Activated CD8-positive, alpha-beta memory T cell treated with anti-CD3 and anti-CD28 coated beads for 4 hours (primary cell): Measurements from ENCODE around the gene TLN1.

Source experiments
- DNase-seq, 2 donors: peaks; one replicate each; pipeline ENCODE4 v3.0.0-alpha.2; 2020; ENCODE audit warnings: low read depth in 2 of 2

TLN1 gene

DNA sequence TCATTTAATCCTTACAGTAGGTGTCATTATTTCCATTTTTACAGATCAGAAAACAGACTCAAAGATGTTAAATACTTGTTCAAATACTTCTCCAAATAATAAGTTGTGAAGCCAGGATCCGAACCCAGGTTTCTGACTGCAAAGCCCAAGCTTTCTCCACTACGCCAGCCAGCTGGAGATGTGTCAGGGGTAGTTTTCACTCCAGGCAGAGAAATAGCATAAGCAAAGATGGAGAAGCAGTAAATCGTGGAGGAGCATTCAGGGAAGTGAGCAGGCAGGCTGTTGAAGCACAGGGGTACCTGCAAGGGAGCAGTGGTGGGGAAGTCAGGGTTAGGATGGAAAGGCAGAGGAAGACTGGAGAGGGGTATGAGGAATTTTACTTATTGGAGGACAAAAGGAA, 2.9 kb downstream of the TLN1 start:
- no peak for DNase-seq

DNA sequence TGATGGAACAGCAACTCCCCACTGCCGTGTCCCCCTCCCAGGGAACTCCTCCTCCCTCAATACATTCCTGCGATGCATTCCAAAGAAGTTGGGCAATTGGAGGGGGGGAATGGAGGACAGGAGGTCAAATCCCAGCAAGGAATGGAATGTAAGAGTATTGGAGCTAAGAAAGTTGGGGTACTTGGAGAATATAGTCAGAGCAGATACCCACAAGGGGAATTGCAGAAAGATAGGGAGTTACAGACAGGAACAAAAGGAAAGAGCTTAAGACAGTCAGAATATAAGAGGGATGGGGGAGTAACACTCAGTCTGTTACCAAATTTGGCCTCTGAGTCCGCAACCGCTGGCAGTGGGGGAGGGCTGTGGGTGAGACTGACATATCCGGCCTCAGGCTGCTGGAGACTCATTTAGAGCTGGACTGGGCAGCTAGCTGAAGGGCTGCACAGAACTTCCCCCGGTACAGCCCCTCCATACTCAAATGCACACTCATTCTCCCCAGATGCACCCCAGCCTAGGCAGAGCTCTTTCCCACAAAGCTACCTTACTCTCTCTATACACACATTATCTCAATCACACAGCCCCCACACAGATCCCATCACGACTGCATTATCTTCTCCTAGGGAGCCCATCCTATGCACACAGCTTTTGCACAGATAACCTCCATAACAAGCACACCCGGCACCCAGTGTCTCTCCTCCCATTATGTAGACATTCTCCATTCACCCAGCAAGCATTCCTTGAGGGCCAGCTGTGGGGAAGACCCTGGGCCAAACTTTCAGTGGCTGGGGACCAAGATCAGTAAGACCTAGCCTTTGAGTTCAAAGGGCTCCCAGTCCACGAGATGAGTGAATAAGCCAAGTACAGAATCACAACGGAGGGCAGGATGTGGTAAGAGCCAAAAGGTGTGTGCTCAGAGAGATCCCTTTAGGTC, 3.7 kb downstream of the TLN1 start:
- no peak for DNase-seq

GRCh38 chr9:35727676-35728040, 4.3 kb downstream of the TLN1 start:
- no peak for DNase-seq

- no peak for DNase-seq
Measured at GRCh38 chr9:35726931-35727330, 5.1 kb downstream of the TLN1 start.

DNA sequence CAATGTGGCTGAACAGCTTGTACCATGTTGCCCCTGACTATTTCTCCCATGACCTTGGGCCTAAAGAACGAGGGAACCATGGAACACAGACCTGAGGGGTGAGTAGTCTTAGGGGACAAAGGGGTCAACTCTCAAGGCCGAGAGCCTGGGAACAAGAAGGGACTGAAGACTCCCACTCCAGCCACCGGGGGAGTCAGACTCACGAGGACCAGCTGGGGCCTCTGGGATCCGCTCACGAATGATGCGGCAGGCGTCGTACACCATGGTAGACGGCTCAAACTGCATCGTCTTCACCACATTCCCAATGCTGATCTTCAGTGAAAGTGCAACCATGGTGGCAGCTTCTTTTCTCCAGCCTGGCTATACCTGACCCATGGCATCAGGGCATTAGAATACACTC, 6.6 kb downstream of the TLN1 start:
- DNase-seq: no peak

DNA sequence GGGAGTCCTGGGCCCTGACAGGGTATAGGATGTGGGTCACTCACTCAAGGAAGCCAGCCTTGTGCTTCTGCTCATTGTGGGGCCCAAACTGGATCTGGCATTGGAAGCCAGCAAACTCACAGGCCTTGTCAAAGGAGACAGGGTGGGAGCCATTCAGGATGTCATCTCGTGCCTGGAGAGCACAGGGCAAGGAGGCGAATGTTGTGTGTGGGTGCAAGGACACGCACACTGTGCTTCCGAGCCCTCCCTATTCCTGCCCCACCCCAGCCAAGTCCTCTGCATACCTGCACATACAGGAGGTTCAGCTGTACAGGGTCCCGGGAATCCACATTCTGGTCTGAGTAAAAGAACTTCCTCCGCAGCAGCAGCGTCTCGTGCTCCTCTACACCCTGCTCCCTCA, 8.1 kb downstream of the TLN1 start:
- DNase-seq: no peak

DNA sequence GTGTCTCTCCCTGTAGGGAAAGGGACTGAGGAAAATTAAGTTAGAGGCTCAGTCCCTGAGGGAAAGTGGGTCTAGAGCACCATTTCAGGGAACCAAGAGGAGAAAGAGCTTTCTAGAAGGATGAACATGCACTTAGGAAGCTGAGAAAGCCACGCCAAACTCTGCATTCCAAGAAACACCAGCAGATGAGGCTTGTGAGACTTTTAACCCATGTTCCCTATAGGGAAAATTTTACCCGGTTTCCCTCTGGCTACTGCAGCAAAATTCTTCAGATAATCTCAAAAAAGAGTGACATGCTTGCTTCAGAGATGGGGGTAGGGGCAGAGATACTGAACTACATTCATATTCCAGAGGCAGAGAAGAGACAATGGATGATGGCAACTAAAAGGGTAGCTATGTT, 8.6 kb downstream of the TLN1 start:
- DNase-seq: no peak

DNA sequence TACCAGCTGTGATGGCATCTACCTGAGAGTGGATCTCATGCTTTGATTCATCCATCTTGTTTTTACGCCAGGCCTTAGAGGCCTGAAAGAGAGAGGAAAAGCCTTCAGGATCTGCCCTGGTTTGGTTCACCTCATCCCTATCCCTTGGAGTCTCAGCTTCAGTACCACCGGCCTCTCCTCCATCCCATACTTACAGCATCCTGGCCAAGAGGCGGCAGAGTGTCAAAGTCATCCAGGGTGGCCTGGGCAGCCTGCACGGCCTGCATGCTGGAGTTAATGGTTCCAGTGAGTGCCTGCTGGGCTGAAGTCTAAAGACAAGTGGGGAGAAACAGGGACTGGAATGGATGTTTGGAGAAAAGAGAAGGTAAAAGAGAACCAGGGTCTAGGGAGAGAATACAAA, 12.4 kb downstream of the TLN1 start:
- no peak for DNase-seq

DNA sequence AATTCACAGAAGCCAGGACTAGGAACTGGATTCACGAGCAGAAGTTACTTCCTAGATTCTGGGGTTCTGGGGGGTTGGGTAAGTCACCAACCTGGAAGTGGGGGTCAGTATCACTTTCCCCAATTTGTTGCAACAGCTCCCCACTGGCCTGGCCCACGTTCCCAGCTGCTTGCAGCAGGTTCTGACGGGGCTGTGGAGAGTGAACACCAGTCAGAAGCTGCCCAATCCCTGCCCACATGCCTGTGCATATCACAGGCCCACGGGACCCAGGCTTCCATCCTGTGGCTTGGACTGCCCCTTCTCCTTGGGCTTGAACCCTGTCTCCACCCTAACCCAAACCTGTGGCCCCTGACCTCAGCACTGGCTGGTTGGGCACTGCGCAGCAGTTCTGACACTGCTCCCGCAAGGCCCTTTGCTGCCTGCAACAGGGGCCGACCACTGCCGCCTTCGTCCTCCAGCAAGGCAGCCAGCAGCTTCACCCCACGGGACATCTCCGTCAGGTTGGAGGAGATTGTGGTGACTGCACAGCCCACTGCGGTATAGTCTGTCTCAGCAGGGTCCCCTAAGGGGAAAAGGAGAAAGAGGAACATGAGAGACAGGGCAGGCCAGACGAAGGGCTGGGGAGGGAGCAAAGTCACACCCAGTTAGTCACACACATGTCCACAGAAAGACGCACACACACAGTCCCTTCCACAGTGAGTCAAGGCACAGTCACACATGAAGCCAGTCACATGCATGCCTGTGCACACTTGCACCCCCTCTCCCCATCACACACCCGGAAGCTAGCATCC, 13.1 kb downstream of the TLN1 start:
- DNase-seq: no peak

GRCh38 chr9:35717132-35717870, 14.7 kb downstream of the TLN1 start:
- no peak for DNase-seq

DNA sequence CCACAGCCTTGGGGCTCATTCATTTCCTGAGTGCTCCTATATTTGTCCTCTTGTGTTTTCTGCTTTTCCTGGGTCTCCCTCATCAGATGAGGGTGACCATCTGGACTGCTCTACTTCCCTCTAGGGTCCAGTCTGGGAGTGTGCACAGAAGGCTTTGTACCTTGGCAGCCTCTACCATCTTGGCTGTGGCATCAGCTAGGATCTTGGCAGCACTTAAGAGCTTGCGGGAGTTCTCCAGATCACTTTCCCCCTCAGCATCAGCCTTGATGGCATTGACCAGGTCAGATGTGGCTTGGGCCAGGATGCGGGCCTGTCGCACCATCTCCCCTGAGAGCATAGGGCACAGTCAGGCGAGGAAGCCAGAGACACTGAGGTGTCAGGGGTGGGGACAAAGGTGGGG, 15.8 kb downstream of the TLN1 start:
- DNase-seq: no peak

DNA sequence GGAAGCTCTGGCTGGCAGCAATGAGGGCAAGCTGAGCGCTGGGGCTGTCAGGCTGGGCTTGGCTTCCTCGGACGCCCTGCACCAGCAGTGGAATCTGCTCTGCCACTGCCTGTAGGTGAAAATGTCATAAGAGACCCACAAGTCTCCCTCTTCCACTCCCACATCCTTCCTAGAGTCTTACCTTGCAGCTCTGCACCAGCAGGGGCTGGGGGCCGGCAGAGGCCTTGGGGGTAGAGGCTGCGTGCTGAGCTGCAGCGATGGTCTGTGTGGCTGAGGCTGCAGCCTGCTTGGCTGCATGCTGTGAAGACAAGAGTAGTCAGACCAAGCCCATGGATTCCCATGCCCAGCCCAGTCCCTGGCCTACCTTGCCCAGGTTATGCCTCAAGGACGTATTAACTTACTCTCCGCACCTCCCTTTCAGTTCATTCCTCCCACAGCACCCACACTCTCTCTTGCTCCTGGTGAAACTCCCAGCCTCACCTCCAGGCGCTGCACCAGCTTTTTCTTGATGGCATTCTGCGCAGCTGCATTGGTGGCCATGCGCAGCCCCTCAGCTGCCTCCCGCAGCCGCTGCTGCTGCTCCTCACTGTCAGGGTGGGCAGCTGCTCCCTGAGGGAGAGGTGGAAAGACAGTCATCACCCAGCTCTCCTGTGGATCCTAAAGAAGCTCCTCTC, 17.3 kb downstream of the TLN1 start:
- no peak for DNase-seq

DNA sequence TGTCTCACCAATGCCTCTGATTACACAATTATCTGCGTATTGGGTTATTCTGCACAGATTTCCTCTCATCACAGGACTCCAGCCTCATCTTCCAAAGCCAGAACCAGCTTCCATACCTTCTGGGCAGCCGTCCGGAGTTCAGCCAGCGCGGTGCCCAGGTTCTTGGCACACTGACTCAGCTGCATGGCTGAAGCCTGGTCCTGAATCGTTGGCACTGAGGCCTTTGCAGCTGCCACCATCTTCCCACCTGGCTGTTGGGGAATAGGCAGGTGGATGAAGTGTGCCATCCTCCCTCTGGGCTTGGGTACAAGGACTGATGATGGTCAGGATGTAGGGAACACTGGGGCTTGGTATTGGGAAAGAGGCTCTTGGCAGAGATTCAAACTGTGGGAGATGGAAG, 17.9 kb downstream of the TLN1 start:
- no peak for DNase-seq

DNA sequence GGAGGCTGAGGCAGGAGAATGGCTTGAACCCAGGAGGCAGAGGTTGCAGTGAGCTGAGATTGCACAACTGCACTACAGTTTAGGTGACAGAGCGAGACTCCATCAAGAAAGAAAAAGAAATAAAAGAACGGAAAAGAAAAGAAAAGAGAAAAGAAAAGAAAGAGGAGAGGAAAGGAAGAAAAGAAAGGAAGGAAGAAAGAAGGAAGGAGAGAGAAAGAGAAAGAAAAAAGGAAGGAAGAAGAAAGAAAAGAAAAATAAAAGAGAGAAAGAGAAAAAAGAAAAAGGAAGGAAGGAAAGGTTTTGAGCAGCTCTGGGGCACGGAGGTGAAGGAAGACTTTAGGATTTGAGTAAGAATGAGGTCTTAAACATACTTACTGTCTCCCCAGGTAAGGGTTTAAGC, 18.4 kb downstream of the TLN1 start:
- DNase-seq: no peak

DNA sequence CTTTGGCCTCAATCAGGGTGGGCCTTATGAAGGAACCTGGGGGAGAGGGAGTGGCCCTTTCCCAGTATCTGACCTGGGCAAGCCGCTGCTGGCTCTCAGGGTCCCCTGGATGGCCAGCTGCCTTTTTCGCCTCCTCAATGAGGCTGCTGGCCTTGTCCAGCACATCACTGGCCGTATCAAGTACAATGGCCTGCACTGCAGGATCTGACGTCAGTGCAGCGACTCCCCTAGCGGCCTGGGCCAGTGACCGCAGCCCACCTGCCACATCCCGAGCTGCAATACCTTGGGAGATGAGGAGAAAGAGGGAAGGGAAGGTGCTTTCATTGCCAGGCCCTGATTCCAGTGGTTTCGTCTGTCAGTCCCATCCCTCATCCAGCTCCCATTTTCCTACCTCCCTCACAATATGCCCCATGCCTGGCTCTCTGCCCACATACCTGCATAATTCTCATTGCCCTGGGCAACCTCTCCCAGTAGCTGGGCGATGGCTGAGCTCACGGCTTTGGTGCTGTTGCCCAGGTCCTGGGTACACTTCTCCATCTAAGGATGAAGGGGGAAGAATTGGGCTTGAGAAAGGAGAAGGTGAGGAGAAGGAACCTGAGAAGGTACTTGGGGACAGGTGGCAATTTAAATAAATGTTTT, 19.1 kb downstream of the TLN1 start:
- DNase-seq: no peak

DNA sequence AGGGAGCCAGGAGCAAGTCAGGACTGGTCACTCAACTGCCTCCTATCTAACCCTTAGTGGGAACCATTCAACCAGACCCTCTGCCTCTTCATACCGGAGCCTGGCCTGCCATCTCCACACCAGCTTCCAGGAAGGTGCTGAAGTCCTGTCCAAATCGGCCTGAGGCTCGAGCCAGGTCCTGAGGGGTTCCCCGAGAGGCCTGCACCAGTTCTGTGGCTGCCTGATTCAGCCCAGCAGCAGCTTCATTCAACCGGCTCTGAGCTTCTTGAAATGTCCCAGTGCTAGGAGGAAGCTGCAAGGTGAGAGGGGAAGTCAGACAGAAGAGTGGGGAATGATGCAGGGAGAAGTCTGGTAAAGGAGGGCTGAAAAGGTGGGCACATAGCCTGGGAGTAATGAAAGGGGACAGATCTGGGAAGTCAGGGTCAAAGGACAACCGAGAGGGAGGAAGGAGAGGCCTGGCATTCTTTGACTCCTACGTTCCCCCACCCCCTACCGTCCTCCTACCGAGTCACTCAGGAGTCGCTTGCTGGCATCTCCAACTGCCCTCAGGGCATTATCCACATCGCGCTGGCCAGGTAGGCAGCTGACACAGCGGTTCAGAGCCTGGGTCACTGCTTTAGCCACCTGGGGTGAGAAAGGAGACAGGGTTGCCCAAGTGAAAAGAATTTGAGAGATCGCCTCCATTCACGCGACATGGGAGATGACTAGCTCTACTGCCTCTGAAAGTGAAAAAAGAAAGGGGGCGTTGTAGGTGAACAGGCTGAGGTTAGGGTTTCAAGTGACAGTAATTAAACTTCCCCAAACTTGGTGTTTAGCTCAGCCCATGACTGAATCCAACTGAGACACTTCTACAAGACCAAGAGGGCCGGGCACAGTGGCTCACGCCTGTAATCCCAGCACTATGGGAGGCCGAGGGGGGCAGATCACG, 20.2 kb downstream of the TLN1 start:
- no peak for DNase-seq

GRCh38 chr9:35710818-35711500, 21.0 kb downstream of the TLN1 start:
- DNase-seq: no peak

GRCh38 chr9:35708146-35708545, 23.8 kb downstream of the TLN1 start:
- DNase-seq: no peak

GRCh38 chr9:35706951-35707350, 25.0 kb downstream of the TLN1 start:
- DNase-seq: no peak
